Hematopoietic multipotent progenitor cell treated with erythropoietin and hydrocortisone succinate and interleukin-3 and kit ligand, for 4 days (in vitro differentiated cells): ENCODE data around the gene GRID1.
"Not testable (repeated sequence)": the region's sequence is repeated elsewhere in the genome, so short reads cannot be mapped to it uniquely, and the experiment has no call there.

Experiments used
- DNase-seq: peaks from one replicate; pipeline ENCODE4 v3.0.0-alpha.2; 2015

GRID1 gene

GRCh38 chr10:86250399-86250798 lies 116.2 kb downstream of the GRID1 start:
- no peak for DNase-seq

GRCh38 chr10:86249794-86250193 lies 116.8 kb downstream of the GRID1 start:
- DNase-seq, result no peak

GRCh38 chr10:86248062-86248461 lies 118.5 kb downstream of the GRID1 start:
- DNase-seq, result no peak

- no peak for DNase-seq
Measured at GRCh38 chr10:86247588-86247987, 119.0 kb downstream of the GRID1 start.

- DNase-seq, result no peak
Measured at GRCh38 chr10:86247073-86247472, 119.5 kb downstream of the GRID1 start.

- DNase-seq, result no peak
Measured at GRCh38 chr10:86246279-86246940, 120.2 kb downstream of the GRID1 start.

- DNase-seq, result no peak
Measured at GRCh38 chr10:86245015-86245394, 121.6 kb downstream of the GRID1 start.

GRCh38 chr10:86244297-86245014 lies 122.1 kb downstream of the GRID1 start:
- no peak for DNase-seq

- DNase-seq, result no peak
Measured at GRCh38 chr10:86243651-86244155, 122.9 kb downstream of the GRID1 start.

GRCh38 chr10:86242761-86243160 lies 123.8 kb downstream of the GRID1 start:
- no peak for DNase-seq

GRCh38 chr10:86238089-86238488 lies 128.5 kb downstream of the GRID1 start:
- not testable (repeated sequence) for DNase-seq

GRCh38 chr10:86234541-86235270 lies 131.9 kb downstream of the GRID1 start:
- DNase-seq, result no peak

GRCh38 chr10:86234107-86234506 lies 132.5 kb downstream of the GRID1 start:
- DNase-seq, result peak; percentile 47

- no peak for DNase-seq
Measured at GRCh38 chr10:86233131-86233530, 133.5 kb downstream of the GRID1 start.

- no peak for DNase-seq
Measured at GRCh38 chr10:86232644-86233043, 134.0 kb downstream of the GRID1 start.

- no peak for DNase-seq
Measured at GRCh38 chr10:86231796-86232560, 134.6 kb downstream of the GRID1 start.

GRCh38 chr10:86230557-86231180 lies 135.9 kb downstream of the GRID1 start:
- no peak for DNase-seq

- no peak for DNase-seq
Measured at GRCh38 chr10:86229811-86230556, 136.6 kb downstream of the GRID1 start.

GRCh38 chr10:86229376-86229775 lies 137.2 kb downstream of the GRID1 start:
- DNase-seq, result no peak

GRCh38 chr10:86227501-86228258 lies 138.9 kb downstream of the GRID1 start:
- no peak for DNase-seq

- DNase-seq, result peak; percentile 89
Measured at GRCh38 chr10:86226781-86227201, 139.8 kb downstream of the GRID1 start.
